ENCODE results near the gene COG5.

COG5 gene

GRCh38 chr7:107274506-107274905 is 289.2 kb downstream of the COG5 start:
- TF ChIP-seq CSRNP3 (CRISPR knock-in tag; IDR thresholded peaks at IDR 0.05) = no peak
- TF ChIP-seq ZFP3 (CRISPR knock-in tag; IDR thresholded peaks at IDR 0.05) = no peak
- no peak for TF ChIP-seq TOX (CRISPR knock-in tag; IDR thresholded peaks at IDR 0.05; ENCODE audit: borderline replicate concordance)
- no peak for TF ChIP-seq RARB (CRISPR knock-in tag; IDR thresholded peaks at IDR 0.05)
- TF ChIP-seq SNAI2 (CRISPR knock-in tag; IDR thresholded peaks at IDR 0.05) = no peak
- TF ChIP-seq ISL1 (CRISPR knock-in tag; IDR thresholded peaks at IDR 0.05) = no peak
- TF ChIP-seq POU6F1 (CRISPR knock-in tag; IDR thresholded peaks at IDR 0.05; ENCODE audit: borderline replicate concordance, low read depth) = no peak
- ATAC-seq = no peak

GRCh38 chr7:107269790-107270189 is 293.9 kb downstream of the COG5 start:
- ATAC-seq = no peak
- TF ChIP-seq GLIS3 (CRISPR knock-in tag; IDR thresholded peaks at IDR 0.05) (no peak), PPARA (CRISPR knock-in tag; IDR thresholded peaks at IDR 0.05; ENCODE audit: borderline replicate concordance) (no peak), ISL1 (CRISPR knock-in tag; IDR thresholded peaks at IDR 0.05) (no peak), ESRRG (CRISPR knock-in tag; IDR thresholded peaks at IDR 0.05) (no peak), CSRNP3 (CRISPR knock-in tag; IDR thresholded peaks at IDR 0.05) (no peak), ZNF8 (CRISPR knock-in tag; IDR thresholded peaks at IDR 0.05) (no peak), SNAI2 (CRISPR knock-in tag; IDR thresholded peaks at IDR 0.05) (no peak), BACH2 (CRISPR knock-in tag; IDR thresholded peaks at IDR 0.05; ENCODE audit: borderline replicate concordance) (no peak), CSDC2 (CRISPR knock-in tag; IDR thresholded peaks at IDR 0.05) (no peak), ZC3H10 (CRISPR knock-in tag; IDR thresholded peaks at IDR 0.05) (no peak), TSHZ2 (CRISPR knock-in tag; IDR thresholded peaks at IDR 0.05) (no peak), POU6F1 (CRISPR knock-in tag; IDR thresholded peaks at IDR 0.05; ENCODE audit: borderline replicate concordance, low read depth) (no peak), CREB5 (CRISPR knock-in tag; IDR thresholded peaks at IDR 0.05; ENCODE audit: low read depth) (no peak), ARNTL (CRISPR knock-in tag; IDR thresholded peaks at IDR 0.05; ENCODE audit: borderline replicate concordance, low read depth) (no peak), PATZ1 (CRISPR knock-in tag; IDR thresholded peaks at IDR 0.05; ENCODE audit: borderline replicate concordance) (no peak), TCF4 (CRISPR knock-in tag; IDR thresholded peaks at IDR 0.05; ENCODE audit: borderline replicate concordance) (no peak), ZNF70 (CRISPR knock-in tag; IDR thresholded peaks at IDR 0.05) (no peak)
